GM18861 (cell line): ENCODE results near the gene PARN.
"Not testable (repeated sequence)": the region's sequence is repeated elsewhere in the genome, so short reads cannot be mapped to it uniquely, and the experiment has no call there.

Experiments used
- ATAC-seq: cut with Tn5 transposase; IDR thresholded peaks from one replicate; pipeline ENCODE4 v1.9.1; 2021; ENCODE audit not compliant: unreplicated experiment

PARN gene

DNA sequence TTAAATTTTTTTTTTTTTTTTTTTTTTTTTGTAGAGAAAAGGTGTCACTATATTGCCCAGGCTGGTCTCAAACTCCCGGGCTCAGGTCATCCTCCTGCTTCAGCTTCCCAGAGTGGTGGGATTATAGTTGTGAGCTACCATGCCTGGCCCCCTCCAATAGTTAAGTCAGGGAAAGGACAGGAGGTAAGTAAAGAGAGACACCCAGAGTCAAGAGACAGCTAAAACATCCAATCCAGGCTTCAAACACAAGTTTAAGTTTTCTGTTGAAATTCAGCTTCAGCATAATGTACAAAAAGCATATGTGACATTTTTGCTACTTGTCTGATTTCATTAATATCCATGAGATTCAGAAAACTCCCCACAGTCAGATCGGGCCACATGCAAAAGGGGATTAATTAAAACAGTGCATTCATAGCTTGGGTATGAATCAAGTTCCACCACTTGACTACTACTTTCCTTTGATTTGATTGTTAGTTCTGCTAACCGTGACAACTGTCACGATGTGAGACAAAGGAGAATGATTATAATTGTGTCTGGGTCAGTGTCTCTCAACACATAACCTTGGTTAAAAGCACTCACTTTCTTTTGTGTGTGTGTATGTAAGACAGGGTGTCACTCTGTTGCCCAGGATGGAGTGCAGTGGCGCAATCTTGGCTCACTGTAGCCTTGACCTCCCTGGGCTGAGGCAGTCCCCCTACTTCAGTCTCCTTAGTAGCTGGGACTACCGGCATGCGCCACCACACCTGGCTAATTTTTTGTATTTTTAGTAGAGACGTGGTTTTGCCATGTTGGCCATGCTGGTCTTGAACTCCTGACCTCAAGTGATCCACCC lies 184.9 kb downstream of the PARN start:
- ATAC-seq: no peak

DNA sequence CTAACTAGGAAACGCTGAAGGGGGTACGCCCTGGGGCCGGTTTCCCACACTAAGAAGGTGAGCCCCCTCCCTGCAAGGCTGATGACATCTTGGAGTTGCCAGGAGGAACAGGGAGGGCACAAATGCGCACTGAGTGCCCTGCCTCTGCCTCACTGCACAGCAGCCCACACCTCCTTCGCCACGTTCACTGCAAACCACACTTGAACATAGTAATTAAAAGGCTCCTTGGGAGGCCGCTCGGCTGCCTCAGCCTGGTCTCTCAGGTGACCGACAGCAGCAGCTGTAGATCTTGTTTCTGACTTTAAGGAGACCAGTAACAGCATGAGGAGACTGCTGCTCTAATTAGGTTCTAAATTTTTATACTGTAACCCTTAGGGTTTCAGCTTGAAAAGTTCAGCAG lies 188.5 kb downstream of the PARN start:
- not testable (repeated sequence) for ATAC-seq

- ATAC-seq: no peak
Observed at GRCh38 chr16:14438256-14438655, 191.8 kb downstream of the PARN start.

GRCh38 chr16:14437426-14437825 lies 192.6 kb downstream of the PARN start:
- no peak for ATAC-seq

DNA sequence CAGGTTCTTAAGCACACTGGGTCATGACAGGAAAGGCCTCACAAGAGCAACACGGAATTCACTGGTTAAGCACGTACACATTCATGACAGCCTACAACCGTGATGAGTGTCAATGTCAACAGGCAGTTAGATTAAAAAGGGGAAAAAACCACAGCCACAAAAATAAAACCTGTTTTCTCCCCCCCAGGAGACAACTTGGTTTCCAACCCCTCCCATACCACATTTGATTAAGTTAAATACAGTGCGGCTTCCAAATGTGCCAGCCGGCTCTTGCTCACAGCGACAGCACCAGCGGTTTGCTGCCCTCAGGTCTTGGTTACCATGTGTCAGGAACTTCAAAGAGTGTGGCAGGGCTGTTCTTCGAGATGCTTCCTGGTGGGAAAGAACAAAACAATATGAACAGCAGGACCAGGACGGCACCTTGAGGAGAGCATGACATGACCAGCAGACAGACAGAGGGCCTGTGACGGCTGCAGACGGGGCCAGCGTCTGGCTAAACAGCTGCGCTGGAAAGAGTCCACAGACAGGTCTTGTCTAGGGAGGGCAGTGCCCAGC lies 193.6 kb downstream of the PARN start:
- no peak for ATAC-seq

DNA sequence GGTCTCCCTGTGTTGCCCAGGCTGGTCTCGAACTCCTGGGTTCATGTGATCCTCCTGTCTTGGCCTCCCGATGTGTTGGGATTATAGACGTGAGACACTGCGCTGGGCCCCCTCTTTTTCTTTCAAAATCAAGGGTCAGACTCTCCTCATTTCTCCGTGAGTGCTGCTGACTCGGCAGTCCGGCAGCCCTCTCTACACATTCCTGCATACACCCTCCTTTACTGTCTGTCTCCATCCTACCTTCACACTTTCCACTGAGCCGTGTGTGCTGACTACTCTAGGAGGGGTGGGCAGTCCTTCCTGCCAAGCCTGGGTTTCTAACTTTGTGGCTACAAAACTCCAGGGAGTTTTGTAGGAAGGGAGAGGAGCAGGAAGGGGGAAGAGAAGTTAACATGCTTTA lies 195.2 kb downstream of the PARN start:
- ATAC-seq: no peak

- ATAC-seq: not testable (repeated sequence)
Observed at GRCh38 chr16:14428971-14429637, 201.0 kb downstream of the PARN start.

- ATAC-seq: no peak
Observed at GRCh38 chr16:14428043-14428442, 202.0 kb downstream of the PARN start.

- no peak for ATAC-seq
Observed at GRCh38 chr16:14427371-14427948, 202.6 kb downstream of the PARN start.

DNA sequence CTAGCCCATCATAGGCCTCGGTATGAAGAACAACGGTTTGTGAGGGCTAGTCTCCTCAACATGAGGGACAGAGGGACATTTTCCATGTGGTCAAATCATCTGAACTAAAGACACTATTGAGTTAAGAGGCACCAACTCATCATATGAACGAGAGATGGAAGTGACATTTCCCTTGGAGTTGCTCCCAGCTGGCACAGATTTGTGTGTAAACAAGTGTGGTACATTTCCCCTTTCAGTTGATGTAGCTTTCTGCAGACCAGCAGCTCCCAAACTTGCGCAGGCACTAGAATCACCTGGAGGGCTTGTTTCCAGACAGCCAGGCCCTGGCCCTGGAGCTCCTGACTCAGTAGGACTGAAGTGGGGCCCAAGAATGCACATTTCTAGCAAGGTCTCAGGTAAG lies 205.5 kb downstream of the PARN start:
- no peak for ATAC-seq

- no peak for ATAC-seq
Observed at GRCh38 chr16:14423344-14423743, 206.7 kb downstream of the PARN start.

- ATAC-seq: no peak
Observed at GRCh38 chr16:14420721-14421488, 209.2 kb downstream of the PARN start.

GRCh38 chr16:14420243-14420642 lies 209.8 kb downstream of the PARN start:
- ATAC-seq: not testable (repeated sequence)

- no peak for ATAC-seq
Observed at GRCh38 chr16:14419817-14420216, 210.2 kb downstream of the PARN start.

- no peak for ATAC-seq
Observed at GRCh38 chr16:14418795-14419225, 211.2 kb downstream of the PARN start.

DNA sequence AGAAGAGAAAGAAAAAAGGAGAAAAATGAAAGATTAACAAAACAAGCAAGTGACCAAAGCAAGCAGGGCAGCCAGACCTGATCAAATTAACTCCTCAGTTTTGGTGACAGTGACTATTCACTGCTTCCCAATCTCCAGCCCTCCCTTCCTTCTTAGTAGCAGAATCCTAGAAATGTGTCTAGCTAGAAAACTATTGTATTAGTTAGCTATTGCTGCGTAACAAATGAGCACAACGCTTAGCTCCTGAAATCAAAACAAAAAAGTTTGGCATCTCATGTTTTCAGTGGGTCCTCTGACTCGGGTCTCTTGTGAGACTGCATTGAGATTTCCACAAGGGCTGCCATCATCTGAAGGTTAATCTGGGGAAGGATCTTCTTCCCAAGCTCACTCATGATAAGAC lies 213.9 kb downstream of the PARN start:
- ATAC-seq: no peak

- ATAC-seq: no peak
Observed at GRCh38 chr16:14415291-14415690, 214.8 kb downstream of the PARN start.

DNA sequence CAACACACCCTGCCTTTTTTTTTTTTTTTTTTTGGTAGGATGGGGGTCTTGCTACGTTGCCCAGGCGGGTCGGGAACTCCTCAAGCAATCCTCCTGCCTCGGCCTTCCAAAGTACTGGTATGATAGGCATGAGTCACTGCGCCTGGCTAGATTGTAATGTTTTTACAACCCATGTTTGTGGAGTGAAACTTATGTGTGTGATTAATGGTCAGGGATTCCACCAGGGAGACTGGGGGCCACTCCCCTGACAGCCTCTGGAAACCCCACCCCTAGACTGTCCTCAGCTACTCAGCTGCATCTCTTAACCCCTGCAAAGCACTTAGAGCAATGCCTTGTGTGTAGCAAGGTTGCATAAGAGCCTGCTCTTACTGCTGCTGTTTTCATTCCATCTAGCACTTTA lies 220.5 kb downstream of the PARN start:
- no peak for ATAC-seq

GRCh38 chr16:14407786-14408399 lies 222.2 kb downstream of the PARN start:
- no peak for ATAC-seq
